Measurements from ENCODE around the gene NCBP3.

The NCBP3 gene, protein sequence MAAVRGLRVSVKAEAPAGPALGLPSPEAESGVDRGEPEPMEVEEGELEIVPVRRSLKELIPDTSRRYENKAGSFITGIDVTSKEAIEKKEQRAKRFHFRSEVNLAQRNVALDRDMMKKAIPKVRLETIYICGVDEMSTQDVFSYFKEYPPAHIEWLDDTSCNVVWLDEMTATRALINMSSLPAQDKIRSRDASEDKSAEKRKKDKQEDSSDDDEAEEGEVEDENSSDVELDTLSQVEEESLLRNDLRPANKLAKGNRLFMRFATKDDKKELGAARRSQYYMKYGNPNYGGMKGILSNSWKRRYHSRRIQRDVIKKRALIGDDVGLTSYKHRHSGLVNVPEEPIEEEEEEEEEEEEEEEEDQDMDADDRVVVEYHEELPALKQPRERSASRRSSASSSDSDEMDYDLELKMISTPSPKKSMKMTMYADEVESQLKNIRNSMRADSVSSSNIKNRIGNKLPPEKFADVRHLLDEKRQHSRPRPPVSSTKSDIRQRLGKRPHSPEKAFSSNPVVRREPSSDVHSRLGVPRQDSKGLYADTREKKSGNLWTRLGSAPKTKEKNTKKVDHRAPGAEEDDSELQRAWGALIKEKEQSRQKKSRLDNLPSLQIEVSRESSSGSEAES

DNA sequence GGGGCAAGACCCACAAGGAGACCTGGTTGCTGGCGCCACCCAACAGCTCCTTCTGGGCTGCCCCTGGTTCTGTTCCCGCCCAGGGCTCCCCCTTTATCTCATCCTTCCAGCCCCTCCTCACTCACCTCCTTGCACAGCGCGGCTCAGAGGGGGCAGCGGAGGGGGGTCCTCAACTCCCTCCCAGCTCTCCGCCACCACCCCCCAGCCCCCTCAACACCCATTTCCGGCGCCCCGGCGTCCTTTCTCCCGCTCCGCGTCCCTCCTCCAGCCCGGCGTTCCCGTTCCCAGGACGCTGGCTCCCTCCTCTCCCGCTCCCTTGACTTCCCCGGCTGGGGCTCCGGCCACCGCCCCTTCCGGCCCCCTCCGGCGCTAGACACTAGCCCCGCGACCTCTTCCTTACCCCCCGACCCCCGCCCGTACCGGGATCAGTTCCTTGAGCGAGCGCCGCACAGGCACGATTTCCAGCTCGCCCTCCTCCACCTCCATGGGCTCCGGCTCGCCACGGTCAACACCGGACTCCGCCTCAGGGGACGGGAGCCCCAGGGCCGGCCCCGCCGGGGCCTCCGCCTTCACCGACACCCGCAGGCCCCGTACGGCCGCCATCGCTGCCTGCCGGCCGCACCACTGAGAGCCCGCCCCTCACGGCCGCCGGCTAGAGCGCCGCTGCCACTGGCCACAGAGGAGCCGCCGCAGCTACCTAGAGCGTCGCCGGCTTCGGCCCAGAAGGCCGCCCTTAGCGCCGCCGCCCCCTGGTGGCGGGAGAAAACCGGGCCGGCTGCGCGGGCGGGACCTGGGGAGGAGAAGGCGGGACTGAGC is at the start of gene NCBP3:
TSS of gene NCBP3 (minus strand) at position 626 of the 816 bp plus-strand sequence. CDS start at position 603, 23 bp downstream.
- no peak for FAIRE-seq

DNA sequence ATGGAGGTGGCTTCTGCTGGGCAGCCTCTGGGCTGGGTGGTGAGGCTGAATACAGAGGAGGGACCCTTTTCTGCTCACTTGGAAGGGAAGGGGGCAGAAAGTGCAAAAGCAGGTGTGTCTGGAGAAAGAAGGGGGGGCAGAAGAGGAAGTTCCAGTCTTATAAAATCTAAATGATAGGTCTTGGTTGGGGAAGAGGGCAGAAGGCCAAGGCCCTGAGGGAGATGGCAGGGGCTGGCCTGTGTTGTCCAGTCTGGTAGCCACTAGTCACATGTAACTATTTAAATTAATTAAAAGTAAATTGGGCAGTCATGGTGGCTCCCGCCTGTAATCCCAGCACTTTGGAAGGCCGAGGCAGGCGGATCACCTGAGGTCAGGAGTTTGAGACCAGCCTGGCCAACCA is 49.3 kb upstream of the NCBP3 start:
- DNase-seq (ENCODE audit: insufficient read length, low spot score) (no peak), FAIRE-seq (no peak)
- TF ChIP-seq POLR2A (IDR thresholded peaks at IDR 0.05; ENCODE audit: low read depth, low read length): no peak

More for the DNA sequence above, at the start of gene NCBP3:
- DNase-seq (ENCODE audit: insufficient read length, low spot score): peak; percentile 95
- peak; percentile 77 for TF ChIP-seq POLR2A (IDR thresholded peaks at IDR 0.05; ENCODE audit: low read depth, low read length)

DNA sequence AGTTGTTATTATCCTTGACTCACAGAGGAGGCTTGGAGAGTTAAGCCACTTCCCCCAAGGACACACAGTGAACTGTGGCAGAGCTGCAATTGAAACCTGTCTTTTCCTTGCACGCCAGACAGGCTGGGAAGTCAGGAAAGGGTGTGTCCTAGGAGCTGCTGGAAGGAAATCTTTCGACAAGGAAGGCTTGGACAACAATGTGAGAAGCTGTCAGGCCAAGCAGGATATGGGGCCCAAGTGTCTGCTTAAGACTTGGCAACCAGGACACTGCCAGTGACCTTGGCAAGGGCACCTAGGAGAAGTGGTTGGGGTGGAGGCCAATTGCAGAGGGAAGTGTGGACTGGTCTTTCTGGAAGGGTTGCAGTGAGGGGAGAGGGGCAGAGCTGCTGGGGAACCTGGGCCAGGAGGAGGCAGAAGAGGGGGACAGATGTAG is 48.9 kb upstream of the NCBP3 start:
- TF ChIP-seq POLR2A (IDR thresholded peaks at IDR 0.05; ENCODE audit: low read depth, low read length): 0 out of 2 replicates have a peak, but pooled peaks have one; percentile 10
- peak; percentile 53 for DNase-seq (ENCODE audit: insufficient read length, low spot score)
- FAIRE-seq: no peak

DNA sequence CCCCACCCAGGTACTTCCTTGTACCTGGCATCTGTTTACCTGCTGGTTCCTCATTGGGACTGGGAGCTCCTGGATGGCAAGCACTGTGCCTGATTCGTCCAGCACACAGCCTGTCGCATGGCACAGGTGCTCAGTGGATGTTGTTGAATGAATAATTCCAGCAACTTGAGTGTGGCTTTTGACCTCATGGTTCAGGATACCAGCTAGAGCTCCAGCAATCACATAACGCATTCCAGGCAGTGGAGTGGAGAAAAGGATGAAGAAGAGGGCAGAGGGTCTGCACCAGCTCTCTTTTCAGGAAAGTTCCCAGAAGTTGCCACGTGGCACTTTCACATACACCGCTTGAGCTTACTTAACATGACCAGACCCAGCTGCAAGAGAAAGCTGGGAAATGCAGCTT is 48.1 kb upstream of the NCBP3 start:
- FAIRE-seq: no peak
- TF ChIP-seq POLR2A (IDR thresholded peaks at IDR 0.05; ENCODE audit: low read depth, low read length): no peak
- no peak for DNase-seq (ENCODE audit: insufficient read length, low spot score)

DNA sequence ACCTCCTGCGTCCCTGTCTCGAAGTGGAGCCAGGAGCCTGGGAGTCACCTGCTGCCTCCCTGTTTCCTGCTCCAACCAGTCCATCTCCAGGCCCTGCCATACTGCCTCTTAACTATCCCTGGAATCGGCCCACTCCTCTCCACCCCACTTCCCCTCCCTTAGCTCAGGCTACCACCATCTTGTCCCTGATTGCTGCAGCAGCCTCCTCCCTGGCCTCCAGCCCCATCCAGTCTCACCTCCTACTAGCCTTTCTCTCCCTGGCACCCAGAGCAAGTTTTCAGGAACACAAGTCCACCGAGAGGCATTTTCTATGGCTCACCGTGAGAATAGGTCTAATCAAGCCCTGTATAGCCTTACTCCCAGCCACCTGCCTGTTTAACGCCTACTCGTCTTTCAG is 47.7 kb upstream of the NCBP3 start:
- FAIRE-seq: no peak
- no peak for DNase-seq (ENCODE audit: insufficient read length, low spot score)
- TF ChIP-seq POLR2A (IDR thresholded peaks at IDR 0.05; ENCODE audit: low read depth, low read length): no peak

DNA sequence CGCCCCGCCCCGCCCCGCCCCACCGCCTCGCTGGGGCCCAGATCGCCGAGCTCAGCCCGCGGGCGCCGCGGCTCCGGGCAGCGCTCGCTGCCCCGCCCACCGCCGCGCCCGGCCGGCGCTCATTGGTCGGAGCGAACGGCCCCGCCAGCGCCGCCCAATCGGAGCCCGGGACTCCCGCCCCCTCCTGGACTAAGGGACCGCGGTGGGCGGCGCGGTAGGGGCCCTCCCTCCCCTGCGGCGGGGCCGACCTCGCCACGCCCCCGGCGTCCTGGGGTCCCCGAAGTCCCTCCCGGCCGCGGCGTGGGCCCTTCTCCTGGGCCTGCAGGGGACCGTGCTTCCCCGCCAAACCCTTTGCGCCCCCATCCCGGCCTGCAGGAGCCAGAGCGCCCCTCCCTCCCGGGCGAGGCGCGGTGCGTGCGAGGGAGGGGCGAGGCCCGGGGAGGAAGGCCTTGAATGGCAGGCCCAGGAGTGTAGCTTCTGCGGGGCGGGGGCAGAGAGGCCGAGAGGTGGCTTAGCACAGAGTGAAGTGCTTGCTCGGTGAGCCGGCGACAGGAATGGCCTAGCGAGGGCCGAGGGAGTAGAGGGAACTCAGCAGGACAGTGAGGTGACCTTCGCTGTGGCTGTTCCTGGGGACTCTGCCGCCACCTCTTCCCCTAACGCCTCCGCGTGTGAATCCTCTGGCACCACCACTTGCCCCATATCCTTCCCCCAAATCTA is 47.1 kb upstream of the NCBP3 start, which contains the start of gene CAMKK1:
TSS of gene CAMKK1 (minus strand) at position 51 of the 717 bp plus-strand sequence. CDS start 7,366 bp downstream, outside the sequence.
- DNase-seq (ENCODE audit: insufficient read length, low spot score) (peak; percentile 93), FAIRE-seq (no peak)
- peak; percentile 18; the same call in 1 of the 2 replicates for TF ChIP-seq POLR2A (IDR thresholded peaks at IDR 0.05; ENCODE audit: low read depth, low read length)

DNA sequence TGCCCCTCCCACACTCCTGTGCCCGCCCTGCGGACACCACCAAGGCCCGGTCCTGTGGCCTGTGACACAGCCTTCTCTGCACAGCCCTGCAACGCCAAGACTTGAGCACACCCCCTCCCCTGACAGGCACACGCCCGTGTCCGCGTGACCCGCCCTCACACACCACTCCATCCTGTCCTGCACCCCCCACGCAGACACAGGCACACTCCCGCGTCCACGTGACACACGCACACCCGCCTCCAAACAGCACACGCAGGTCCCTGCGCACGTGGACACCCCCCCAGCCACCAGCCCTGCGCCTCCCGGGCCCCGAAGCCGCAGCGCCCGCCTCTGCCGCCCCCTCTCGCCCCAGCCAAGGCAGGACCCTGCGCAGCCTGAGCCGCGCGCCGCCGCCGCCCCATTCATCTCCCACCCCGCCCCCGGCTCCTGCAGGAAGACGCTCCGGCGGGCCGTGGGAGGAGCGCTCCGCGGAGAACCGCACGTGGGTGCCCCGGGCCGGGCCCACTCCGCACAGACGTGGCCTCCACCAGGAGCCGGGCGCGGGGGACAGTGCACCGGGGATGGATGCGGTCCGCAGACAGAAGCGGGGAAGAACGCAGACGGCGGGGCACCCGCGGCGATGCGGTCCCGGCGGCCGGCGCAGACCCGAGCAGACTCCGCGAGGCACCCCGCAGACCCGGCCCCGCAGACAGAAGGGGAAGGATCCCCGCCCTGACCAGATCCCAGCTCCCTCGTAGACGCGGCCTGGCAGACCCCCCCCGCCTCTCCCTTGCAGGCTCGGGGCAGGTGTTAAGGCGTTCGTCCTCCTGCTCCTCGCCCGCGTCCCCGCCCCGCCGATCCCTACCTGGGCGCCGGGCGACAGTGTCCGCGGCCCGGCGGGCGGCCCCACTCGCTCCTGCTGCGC is 46.3 kb upstream of the NCBP3 start:
- DNase-seq (ENCODE audit: insufficient read length, low spot score) (peak; percentile 91), FAIRE-seq (peak; percentile 43)
- peak; percentile 31; the same call in 1 of the 2 replicates for TF ChIP-seq POLR2A (IDR thresholded peaks at IDR 0.05; ENCODE audit: low read depth, low read length)

DNA sequence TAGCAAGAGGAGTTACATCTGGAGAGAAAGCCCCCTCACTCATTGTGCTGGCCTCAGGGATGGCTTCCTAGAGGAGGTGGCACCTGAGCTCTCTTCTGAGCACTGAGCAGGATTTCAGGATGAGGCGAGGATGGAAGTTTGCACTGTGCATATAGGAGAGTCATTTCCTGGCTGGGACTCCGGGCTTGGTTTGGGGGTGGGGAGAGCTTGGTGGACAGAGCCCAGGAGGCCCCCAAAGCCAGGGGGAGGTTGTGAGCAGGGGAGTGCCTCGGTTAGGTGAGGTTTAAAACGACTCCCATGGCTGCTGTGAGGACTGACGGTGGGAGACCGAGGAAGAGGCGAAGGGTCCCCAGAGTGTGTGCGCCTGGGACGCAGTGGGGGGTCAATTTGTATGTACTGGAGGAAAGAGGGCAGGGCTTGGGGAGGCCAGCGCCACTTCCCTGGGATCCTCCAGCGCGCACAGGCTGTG is 45.6 kb upstream of the NCBP3 start:
- FAIRE-seq (no peak), DNase-seq (ENCODE audit: insufficient read length, low spot score) (peak; percentile 51)
- TF ChIP-seq POLR2A (IDR thresholded peaks at IDR 0.05; ENCODE audit: low read depth, low read length): no peak

DNA sequence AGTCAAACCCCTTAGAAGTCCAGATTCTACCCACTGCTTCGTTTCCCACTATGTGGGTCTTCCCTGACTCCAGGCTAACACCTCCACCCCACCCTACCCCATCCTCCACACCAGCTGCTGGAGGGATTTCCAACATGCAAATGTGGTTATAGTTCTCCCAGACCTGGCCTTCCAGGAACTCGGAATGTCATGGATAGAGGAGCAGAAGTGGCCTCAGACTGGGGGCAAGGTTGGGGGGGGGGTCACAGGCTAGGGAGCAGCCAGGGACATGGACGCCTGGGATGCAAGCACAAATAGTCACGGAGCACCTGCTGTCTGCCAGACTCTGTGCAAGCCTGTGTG is 44.8 kb upstream of the NCBP3 start:
- no peak for TF ChIP-seq POLR2A (IDR thresholded peaks at IDR 0.05; ENCODE audit: low read depth, low read length)
- no peak for DNase-seq (ENCODE audit: insufficient read length, low spot score)
- no peak for FAIRE-seq

DNA sequence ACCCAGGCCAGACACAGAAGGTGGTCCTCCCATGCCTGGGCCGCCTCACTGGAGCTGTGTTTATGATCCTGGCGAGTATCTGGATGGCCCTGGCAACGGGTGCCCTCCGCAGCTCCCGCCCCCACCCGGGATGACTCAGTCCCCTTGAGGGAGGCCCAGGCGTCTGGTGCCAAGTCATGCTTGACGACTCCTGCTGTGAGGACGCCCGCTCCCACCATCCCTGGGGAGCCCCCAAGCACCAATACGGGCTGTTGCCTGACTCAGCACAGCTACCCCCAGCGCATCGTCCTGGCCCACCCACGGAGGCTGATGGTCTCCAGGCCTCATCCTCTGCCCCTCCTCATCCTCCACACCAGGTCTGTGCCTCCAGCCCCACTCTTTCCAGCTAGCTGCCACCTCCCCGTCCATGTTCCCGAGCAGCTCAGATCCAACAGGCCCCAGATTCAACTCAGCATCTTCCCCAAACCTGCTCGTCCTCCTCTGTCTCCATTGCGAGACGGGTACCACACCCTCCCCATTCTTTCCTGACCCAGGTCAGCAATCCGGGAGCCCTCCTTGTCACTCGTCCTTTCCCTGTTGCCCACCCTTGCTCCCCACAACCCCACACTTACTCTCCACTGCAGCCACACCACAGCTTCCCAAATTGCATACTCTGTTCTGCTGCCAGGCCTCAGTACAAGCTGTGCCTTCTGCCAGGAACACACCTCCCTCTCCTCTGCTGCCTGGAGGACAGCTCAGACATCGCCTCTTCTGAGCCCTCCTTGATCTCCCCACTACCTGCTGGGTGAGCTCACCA is 44.2 kb upstream of the NCBP3 start:
- DNase-seq (ENCODE audit: insufficient read length, low spot score) (peak; percentile 97), FAIRE-seq (peak; percentile 61)

DNA sequence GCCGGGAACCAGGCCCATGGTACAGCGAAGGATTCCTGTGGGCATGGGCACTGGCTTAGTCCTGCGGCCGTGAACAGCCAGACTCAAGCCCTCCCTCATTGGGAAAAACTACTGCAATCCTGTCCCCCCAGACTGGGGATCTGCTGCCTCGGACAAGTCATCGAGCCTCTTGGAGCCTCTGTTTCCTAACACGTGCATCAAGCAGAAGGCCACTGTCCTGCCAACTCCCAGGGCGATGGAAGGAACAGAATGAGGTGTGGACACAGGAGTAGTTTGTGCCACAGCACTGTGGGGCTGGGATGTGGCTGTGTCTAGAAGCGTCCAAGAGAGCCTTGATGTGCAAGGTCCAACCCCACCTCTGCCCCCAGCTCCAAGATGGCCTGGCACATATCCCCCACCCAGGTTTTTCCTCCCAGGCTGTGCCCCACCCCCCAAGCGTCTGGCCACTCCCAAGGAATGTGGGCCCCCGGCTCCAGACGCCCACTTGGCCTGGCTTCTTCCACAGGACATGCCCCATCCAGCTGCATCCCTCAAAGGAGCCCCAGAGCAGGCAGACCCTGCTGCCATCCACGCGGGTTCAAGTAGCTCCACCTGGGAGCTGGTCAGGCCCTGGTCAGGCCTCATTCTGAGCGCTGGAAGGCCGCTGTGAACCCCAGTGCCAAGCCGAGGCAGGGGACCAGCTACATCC is 43.4 kb upstream of the NCBP3 start:
- no peak for FAIRE-seq
- DNase-seq (ENCODE audit: insufficient read length, low spot score): no peak
- peak; percentile 7; the same call in 1 of the 2 replicates for TF ChIP-seq POLR2A (IDR thresholded peaks at IDR 0.05; ENCODE audit: low read depth, low read length)

More for the DNA sequence above, 44.2 kb upstream of the NCBP3 start:
- no peak; the same call in none of the 2 replicates for TF ChIP-seq POLR2A (IDR thresholded peaks at IDR 0.05; ENCODE audit: low read depth, low read length)
